Measurements from ENCODE around the gene ZNF100.

DNA sequence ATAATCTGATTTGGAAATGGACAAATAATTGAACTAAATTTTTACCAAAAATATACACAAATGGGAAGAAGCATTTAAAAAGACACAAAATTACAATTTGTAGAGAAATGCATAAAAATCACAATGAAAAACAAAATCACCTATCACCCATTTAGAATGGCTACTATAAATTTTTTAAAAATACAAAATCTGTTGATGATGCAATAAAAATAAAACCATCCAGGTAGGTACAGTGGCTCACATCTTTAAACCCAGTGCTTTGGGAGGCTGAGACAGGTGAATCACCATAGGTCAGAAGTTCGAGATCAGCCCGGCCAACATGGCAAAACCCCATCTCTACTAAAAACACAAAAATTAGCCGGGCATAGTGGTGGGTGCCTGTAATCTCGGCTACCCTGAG is 45.1 kb upstream of the ZNF100 start:
- TF ChIP-seq GATA2 (IDR thresholded peaks at IDR 0.05; ENCODE audit: low read depth, low read length) (no peak), GATA3 (IDR thresholded peaks at IDR 0.05; ENCODE audit: low read depth, low read length) (no peak)
